KG1 (cell line): Measurements from ENCODE around the gene TWIST1.

ENCODE experiments used
- DNase-seq: peaks from one replicate; lab custom pipeline; 2025; lab: John Stamatoyannopoulos, UW

Gene TWIST1

GRCh38 chr7:19117091-19117869 is at the start of gene TWIST1:
Gene TWIST1, minus strand, starts transcription at chr7:19117636. Its CDS starts 315 bp downstream, at chr7:19117321.
- DNase-seq, result no peak

GRCh38 chr7:19161671-19162070 is 44.2 kb upstream of the TWIST1 start:
- no peak for DNase-seq

- DNase-seq, result no peak
Observed at GRCh38 chr7:19146699-19147098, 29.3 kb upstream of the TWIST1 start.

- DNase-seq, result no peak
Observed at GRCh38 chr7:19145434-19146115, 28.1 kb upstream of the TWIST1 start.

GRCh38 chr7:19144661-19145433 is 27.4 kb upstream of the TWIST1 start, which contains the start of gene FERD3L:
Gene FERD3L, minus strand, starts transcription at chr7:19145421. Its CDS starts 59 bp downstream, at chr7:19145362.
- no peak for DNase-seq

GRCh38 chr7:19143881-19144574 is 26.6 kb upstream of the TWIST1 start:
- DNase-seq, result no peak

GRCh38 chr7:19139706-19140327 is 22.4 kb upstream of the TWIST1 start:
- DNase-seq, result no peak

- no peak for DNase-seq
Observed at GRCh38 chr7:19133886-19134285, 16.4 kb upstream of the TWIST1 start.

- no peak for DNase-seq
Observed at GRCh38 chr7:19133390-19133789, 16.0 kb upstream of the TWIST1 start.

- no peak for DNase-seq
Observed at GRCh38 chr7:19128856-19129255, 11.4 kb upstream of the TWIST1 start.

GRCh38 chr7:19121977-19122588 is 4.6 kb upstream of the TWIST1 start:
- DNase-seq, result no peak

- DNase-seq, result no peak
Observed at GRCh38 chr7:19119870-19120486, 2.5 kb upstream of the TWIST1 start.

- DNase-seq, result no peak
Observed at GRCh38 chr7:19119372-19119771, 1.9 kb upstream of the TWIST1 start.

- no peak for DNase-seq
Observed at GRCh38 chr7:19118636-19119371, 1.4 kb upstream of the TWIST1 start.

- no peak for DNase-seq
Observed at GRCh38 chr7:19117870-19118608, 603 bp upstream of the TWIST1 start.

- DNase-seq, result no peak
Observed at GRCh38 chr7:19116121-19117090, 1.0 kb downstream of the TWIST1 start.

GRCh38 chr7:19114551-19114855 is 2.9 kb downstream of the TWIST1 start:
- DNase-seq, result no peak

GRCh38 chr7:19113855-19114550 is 3.4 kb downstream of the TWIST1 start:
- no peak for DNase-seq
